HG03097 (cell line): ENCODE measurements around the gene MPZL2.
"Not testable (repeated sequence)": the region's sequence is repeated elsewhere in the genome, so short reads cannot be mapped to it uniquely, and the experiment has no call there.

Experiments
- ATAC-seq: cut with Tn5 transposase; IDR thresholded peaks from one replicate; pipeline ENCODE4 v1.9.1; 2021; ENCODE audit not compliant: unreplicated experiment, low FRiP score

MPZL2 gene

GRCh38 chr11:118263695-118264568 is at the start of gene MPZL2:
MPZL2 (minus strand) TSS chr11:118264297; CDS start chr11:118264153, 144 bp downstream.
- ATAC-seq: no peak

- ATAC-seq: no peak
Measured at GRCh38 chr11:118313242-118313641, 49.1 kb upstream of the MPZL2 start.

DNA sequence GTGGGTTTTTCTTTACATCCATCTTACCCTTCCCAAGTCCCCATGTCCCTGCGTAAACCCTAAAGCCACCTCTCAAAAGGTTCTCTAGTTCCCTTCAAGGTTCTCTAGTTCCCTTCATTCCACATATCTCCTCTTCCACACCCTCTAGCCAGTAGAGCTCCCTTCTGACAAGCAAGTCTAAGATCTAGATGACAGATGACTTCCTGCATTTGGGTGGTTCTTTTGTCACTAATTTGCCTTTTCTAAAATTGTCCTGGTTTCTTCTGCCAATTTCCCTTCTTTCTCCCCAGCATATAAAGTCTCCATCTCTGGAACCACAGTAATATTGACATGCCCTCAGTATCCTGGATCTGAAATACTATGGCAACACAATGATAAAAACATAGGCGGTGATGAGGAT is 48.2 kb upstream of the MPZL2 start:
- ATAC-seq: no peak

DNA sequence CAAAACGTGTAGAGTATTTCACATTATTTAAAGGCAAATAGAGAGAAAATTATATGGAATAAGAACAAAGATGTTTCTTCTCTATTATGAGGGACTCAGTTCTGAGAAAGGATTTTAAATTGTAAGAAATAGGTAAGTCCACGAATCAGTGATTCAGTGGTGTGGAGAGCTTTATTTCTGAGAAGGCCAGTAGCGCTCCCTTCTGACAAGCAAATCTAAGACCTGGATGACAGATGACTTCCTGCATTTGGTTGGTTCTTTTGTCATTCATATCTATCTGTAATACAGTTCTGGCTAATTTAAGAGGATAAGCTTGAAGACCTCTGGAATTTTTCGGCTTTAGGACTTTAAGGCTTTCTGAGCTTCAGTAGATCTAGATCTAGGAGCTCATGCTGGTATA is 47.4 kb upstream of the MPZL2 start:
- no peak for ATAC-seq

DNA sequence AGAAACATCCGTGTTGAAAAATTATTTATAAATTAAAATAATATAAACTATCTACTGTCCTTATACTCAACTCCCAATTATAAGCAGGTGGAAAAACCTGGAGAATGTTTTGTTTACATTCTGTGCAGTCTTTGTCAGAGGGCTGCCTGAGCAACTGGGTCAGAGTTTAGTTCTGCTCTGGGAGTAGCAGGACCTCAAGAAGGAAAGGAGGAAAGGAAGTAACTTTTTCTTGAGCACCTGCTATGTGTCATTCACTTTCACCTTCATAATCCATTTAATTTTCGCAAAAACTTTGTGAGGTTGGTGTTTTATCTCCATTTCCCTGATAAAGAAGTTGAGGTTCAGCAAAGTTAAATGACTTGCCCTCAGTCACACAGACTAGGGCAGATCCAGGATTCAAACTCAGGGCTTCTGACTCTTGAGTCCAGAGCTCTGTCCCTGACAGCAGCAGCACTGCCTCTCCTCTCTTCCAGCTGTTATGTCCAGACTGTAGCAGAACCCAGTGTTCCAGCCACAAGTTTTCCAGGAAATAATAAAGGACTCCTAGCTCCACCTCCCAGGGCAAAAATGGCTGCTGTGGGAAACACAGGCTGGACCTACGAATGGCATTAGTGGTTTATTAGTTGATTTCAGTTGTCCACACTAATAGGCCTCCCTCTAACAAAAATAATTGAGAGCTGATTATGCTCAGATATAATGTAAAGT is 46.8 kb upstream of the MPZL2 start:
- no peak for ATAC-seq

- ATAC-seq: no peak
Measured at GRCh38 chr11:118310271-118310670, 46.2 kb upstream of the MPZL2 start.

GRCh38 chr11:118308995-118309528 is 45.0 kb upstream of the MPZL2 start:
- not testable (repeated sequence) for ATAC-seq

GRCh38 chr11:118306556-118306955 is 42.5 kb upstream of the MPZL2 start:
- no peak for ATAC-seq

- ATAC-seq: no peak
Measured at GRCh38 chr11:118305726-118306125, 41.6 kb upstream of the MPZL2 start.

- ATAC-seq: no peak
Measured at GRCh38 chr11:118304568-118305248, 40.6 kb upstream of the MPZL2 start, which contains the start of gene CD3E. CD3E (plus strand) TSS chr11:118304730; CDS start chr11:118304953, 223 bp downstream.

GRCh38 chr11:118304227-118304567 is 40.1 kb upstream of the MPZL2 start:
- no peak for ATAC-seq

GRCh38 chr11:118301600-118302195 is 37.6 kb upstream of the MPZL2 start:
- no peak for ATAC-seq

DNA sequence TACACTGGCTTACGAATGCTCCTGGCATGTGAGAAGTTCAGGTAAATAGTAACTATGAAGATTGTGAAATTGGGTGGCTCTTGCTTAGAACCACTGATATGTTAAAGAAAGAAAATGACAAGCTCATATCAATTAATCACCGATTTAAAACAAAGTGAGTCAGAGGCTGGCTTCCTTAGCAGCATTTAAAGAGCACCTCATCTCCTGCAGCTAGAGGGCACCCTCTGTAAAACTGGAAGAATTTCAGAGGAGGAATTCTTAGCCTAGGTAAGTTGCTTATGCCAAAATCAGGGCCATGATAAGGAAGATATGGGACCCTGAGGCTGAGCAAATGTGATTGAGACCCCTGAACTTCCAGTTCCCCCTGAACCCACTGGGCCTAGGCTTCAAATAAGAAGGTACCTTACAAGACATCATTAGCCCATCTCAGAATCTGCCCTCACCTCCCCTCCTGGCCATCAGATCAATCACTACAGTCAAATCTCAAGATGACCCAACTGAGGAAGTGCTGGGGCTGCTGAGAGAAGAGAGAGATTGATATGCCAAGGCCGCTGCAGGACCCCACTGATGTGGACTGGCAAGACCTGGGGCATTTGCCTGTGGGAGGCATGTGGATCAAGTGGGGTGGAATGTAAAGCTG is 31.8 kb upstream of the MPZL2 start:
- no peak for ATAC-seq

DNA sequence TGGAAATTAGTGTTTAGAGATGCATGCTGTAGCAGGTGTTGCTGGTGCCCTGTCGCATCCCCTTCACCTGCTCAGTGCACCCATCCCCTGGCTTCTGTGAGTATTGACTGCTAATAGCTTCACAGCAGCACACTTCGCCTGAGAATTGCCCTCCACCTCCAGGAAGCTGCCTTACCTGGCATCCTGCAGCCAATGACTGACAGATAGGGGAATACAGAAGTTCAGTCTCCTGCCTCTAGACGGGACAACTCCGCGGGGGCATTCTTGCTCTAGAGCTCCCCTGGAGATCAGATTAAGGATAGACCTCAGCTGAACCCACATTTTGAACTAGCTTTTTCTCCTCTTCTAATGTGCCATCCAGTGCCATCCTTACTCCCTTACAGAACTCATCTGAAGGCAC is 31.1 kb upstream of the MPZL2 start:
- ATAC-seq: no peak

DNA sequence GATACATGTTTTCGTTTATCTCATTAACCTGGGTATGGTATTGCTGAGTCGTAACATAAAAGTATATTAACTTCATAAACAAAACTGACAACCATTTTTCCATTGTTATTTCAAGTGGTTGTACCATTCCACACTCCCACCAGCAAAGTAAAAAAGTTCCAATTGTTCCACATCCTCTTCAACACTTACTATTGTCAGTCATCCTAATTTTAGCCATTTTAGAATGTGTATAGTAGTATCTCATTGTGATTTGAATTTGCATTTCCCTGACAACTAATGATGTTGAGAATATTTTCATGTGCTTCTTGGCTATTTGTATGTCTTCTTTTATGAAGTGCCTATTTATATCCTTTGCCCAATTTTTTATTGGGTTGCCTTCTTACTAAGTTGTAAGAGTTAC is 30.0 kb upstream of the MPZL2 start:
- ATAC-seq: no peak

- ATAC-seq: no peak
Measured at GRCh38 chr11:118291477-118292135, 27.5 kb upstream of the MPZL2 start.

DNA sequence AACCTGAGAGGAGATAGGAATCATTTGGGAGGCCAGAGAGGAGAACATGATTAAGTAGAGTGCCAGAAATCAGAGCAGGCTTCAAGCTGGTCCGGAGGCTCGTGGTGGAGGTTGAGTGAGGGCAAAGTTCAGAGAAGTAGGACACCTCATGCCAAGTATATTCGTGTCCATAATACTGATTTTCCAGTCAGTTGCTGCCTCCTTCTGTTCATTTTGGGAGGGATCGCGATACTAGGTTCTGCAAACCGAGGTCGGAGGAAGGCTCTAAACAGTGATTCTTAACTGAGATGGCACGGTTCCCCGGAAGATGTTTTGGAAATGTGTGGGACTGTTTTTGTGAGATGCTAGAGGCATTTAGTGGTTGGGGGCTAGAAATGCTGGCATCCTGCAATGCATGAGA is 26.8 kb upstream of the MPZL2 start:
- ATAC-seq: no peak

DNA sequence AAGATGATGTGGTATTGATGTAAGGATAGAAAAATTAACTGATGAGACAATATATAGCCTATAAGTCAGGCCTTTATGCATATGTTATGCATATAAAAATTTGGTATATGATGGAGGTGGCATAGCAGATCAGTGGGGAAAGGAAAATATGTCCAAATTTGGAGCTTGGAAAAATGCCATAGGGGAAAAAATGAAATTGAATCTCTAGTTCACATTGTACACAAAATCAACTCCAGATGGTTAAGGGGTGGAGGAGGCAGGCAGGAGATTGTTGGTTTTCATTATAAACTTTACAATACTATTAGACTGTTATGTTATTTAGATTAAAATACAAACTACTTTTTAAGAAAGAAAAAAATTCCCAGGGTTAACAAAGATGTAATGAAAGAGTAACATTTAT is 25.3 kb upstream of the MPZL2 start:
- no peak for ATAC-seq

DNA sequence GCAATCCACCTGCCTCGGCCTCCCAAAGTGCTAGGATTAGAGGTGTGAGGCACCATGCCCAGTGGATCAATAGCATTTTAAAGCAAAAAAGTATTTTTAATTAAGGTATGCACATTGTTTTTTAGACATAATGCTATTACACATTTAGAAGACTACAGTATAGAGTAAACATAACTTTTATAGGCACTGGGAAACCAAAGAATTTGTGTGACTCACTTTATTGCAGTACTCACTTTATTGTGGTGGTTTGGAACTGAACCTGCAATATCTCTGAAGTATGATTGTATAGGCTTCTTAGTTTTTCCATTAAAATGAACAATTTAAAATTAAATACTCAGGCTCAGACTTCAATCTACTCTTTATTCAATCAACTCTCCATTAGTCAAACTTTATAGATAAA is 22.9 kb upstream of the MPZL2 start:
- ATAC-seq: no peak

DNA sequence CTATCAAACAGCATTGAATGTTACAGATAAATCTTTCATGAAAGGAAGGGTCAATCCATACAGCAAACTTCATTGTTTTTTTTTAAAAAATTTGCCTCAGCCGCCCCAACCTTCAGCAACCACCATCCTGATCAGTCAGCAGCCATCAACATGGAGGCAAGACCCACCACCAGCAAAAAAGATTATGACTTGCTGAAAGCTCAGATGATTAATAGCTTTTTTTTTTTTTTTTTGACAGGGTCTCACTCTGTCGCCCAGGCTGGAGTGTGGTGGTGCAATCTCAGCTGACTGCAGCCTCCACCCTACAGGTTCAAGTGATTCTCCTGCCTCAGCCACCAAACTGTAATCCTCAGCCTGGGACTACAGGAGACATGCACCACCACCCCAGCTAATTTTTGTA is 22.4 kb upstream of the MPZL2 start:
- ATAC-seq: no peak
